D721Med (cell line): ENCODE measurements around the gene ZFYVE28.

ENCODE experiments used
- DNase-seq: peaks from one replicate; pipeline ENCODE4 v3.0.0; 2011; ENCODE audit warnings: low spot score; ENCODE audit not compliant: insufficient read length
- FAIRE-seq: peaks from 2 replicates; lab custom pipeline; 2011; peaks lifted over from hg19 to GRCh38; lab: Jason Lieb, UNC
- TF ChIP-seq, protein P1 (sequence below): IDR thresholded peaks from 2 replicates; pipeline ENCODE4 v1.5.1; 2012; ENCODE audit warnings: mild to moderate bottlenecking, control low read depth; ENCODE audit not compliant: insufficient read depth; ENCODE audit errors: missing control alignments

Gene ZFYVE28

DNA sequence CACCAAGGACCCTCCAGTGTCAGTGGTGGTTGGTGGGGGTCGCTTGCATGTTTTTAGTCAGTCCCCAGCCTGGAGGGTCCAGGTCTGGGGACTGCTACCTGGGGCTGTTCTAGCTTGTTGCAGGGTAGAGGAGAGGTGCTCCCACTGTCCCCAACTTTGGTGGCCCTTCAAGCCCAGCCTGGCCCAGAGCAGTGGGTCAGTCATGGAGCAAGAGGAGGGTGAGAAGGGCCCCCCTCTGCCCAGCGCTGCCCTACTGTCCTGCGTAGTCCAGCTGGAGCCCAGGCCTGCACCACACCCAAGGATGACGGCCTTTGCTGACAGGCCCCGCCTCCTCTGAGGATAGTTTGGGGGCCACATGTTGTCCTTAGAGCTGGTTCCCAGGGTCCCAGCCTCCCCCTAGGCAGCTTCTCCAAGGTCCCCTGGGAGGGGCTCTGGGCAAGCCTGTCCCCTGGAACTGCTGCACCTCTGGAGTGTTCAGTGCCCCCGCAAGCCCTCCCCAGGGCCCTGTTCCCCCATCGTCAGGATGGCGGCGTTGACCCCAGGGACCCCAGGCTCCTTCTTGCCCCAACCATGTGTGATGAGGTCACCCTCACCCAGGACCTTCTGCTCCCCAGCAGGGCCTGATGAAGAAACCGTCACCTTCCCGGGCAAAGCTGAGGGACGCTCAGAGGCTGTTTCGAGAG lies 7.1 kb upstream of the ZFYVE28 start:
- DNase-seq (no peak), FAIRE-seq (no peak)
- TF ChIP-seq, protein P1, sequence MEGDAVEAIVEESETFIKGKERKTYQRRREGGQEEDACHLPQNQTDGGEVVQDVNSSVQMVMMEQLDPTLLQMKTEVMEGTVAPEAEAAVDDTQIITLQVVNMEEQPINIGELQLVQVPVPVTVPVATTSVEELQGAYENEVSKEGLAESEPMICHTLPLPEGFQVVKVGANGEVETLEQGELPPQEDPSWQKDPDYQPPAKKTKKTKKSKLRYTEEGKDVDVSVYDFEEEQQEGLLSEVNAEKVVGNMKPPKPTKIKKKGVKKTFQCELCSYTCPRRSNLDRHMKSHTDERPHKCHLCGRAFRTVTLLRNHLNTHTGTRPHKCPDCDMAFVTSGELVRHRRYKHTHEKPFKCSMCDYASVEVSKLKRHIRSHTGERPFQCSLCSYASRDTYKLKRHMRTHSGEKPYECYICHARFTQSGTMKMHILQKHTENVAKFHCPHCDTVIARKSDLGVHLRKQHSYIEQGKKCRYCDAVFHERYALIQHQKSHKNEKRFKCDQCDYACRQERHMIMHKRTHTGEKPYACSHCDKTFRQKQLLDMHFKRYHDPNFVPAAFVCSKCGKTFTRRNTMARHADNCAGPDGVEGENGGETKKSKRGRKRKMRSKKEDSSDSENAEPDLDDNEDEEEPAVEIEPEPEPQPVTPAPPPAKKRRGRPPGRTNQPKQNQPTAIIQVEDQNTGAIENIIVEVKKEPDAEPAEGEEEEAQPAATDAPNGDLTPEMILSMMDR: no peak

DNA sequence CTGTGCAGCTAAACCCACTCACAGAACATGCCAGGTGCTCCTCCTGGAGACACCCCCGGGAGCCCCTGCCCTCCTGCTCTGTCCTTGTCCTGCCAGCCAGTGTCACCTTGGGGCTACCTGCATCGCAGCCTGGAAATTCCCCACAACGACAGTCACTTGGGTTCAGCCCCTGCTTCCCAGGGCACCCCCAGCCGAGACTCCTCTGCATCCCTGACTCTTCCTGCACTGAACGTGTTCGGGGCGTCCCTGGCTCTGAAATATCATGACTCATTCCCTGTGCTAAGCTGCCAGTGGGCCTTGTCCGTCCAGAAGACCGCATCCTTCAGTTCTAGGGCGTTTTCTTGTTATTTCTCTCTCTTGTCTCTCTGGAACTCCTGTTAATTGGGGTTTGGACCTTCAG lies 6.1 kb upstream of the ZFYVE28 start:
- FAIRE-seq: no peak
- no peak for DNase-seq

GRCh38 chr4:2423695-2424094 lies 5.2 kb upstream of the ZFYVE28 start:
- TF ChIP-seq, protein P1: no peak
- DNase-seq (no peak), FAIRE-seq (no peak)

More for the DNA sequence above, 6.1 kb upstream of the ZFYVE28 start:
- TF ChIP-seq, protein P1: no peak

DNA sequence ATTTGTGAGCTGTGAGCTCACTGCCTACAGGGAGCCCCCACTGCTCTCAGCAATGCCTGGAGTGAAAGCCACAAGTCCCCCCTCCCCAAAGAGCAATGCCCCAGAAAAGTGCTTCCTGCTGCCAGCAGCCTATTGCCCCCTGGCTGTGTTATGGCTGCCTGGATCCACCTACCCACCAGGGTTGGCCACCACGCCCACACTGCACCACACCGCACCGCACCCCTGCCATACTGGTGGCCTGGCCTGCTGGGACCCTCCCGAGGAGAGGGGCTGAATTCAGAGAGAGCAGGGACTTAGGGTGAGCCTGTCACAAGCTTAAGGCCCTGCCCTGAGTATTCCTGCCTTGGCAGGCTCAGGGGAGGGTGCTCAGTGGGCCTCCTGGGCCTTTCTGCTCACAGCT lies 4.6 kb upstream of the ZFYVE28 start:
- DNase-seq (no peak), FAIRE-seq (no peak)

DNA sequence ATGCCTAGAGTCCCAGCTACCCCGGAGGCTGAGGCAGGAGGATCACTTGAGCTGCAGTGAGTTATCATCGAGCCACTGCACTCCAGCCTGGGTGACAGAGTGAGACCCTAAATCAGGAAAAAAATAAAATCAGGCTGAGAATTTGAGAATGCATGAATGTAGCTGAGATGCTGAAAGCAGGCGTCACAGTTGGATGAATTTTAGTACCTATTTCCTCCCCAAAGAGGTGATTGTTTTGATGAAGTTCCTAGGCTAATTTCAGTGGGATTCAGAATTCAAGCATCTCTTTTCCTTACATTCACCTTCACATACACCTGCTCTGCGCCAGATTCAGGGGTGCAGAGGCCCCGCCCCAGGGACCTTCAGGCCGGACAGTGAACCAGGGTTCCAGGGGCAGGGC lies 3.5 kb upstream of the ZFYVE28 start:
- no peak for DNase-seq
- no peak for FAIRE-seq
- TF ChIP-seq, protein P1: no peak

More for the DNA sequence above, 4.6 kb upstream of the ZFYVE28 start:
- TF ChIP-seq, protein P1: no peak

GRCh38 chr4:2419814-2420213 lies 1.4 kb upstream of the ZFYVE28 start:
- TF ChIP-seq, protein P1: no peak
- DNase-seq (no peak), FAIRE-seq (no peak)
